GM21528 (cell line): ENCODE data around the gene ATP1B1.
A peak's percentile ranks its signal among the peaks of the same experiment; 100 is the strongest.

Experiments used
- ATAC-seq: cut with Tn5 transposase; IDR thresholded peaks from one replicate; pipeline ENCODE4 v1.9.1; 2021; ENCODE audit warnings: mild to moderate bottlenecking, moderate library complexity; ENCODE audit not compliant: unreplicated experiment, low FRiP score

ATP1B1 gene

DNA sequence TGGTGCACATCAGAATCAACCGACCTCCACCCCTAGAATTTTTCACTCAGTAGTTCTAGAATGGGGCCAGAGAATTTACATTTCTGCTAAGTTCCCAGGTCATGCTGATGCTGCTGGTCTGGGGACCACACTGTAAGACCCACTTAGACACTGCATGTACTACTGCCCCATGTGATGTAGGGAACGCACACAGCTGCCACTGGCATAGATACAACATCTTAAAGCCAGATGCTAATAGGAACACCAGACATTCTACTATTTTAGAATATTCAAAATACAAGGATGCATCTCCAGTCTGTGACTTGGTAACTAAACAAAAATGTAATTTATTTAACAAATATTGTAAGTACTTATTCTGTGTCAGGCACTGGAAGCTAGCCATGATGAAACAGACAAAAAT lies 14.1 kb upstream of the ATP1B1 start:
- ATAC-seq: no peak

DNA sequence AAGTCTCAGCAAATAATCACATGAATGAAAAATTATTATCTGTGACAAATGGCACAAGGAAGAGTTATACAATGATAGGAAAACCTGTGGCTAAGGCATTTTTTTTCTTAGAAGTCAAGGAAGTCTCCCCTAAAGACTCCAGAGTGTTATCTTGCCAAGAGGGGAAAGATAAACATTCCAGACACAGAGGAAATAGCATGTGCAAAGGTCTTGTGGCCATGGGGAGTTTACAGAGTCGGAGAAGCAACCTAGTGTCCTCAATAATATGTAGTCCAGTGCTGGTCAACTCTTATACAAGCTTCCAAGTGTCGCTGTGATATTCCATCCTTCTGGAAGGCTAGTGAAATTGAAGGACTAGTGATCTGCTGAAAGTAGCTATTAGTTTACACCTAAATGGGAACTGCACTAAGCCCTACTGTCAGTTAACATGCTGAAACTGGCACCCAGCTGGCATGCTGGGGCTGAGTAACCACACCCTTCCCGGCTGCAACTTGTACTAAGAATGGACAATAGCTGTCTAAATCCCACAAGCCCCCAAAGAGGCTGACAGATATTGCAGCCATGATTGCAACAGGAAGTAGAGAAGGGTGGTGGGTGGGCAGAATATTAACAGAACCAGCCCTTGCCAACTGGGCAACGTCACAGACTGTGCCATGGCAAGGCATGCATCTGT lies 11.5 kb upstream of the ATP1B1 start:
- ATAC-seq: no peak

GRCh38 chr1:169098380-169098779 lies 8.1 kb upstream of the ATP1B1 start:
- ATAC-seq: no peak

DNA sequence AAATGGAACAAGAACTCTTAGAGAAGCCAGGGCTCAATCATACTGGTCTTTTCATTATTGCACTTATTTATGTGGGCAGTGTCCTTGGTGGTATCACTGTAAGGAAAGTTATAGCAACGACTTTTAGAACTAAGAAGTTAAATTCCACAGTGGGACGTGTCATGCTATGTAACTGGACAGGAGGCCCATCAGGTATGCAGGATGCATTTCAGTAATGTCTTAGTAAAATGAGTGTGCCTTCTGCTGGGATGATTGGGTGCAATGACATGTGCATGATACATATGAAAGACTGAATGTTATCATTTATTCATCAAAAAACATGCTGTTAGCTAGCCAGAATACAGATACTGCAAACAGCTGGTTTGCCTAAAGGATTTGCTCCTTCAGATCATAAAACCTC lies 6.9 kb upstream of the ATP1B1 start:
- no peak for ATAC-seq

DNA sequence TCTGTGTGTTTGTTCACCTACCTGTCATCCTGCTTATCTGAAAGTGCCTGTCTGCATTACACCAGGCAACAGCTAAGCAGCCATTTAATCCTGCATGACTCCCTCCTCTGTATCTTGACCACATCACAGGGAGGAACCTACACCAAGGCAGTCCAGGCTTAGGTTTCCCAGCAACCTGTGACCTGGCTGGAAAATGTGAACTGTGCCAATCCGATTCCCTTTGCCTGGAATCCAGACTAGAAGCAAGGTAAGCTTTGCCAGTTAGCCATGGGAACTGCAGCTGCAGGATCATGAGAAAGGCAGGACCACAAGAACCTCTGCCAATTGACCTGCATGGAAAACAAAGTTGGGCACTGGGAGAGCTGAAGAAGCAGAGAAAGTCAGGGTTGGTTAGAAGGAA lies 6.3 kb upstream of the ATP1B1 start:
- ATAC-seq: no peak

GRCh38 chr1:169100651-169101088 lies 5.8 kb upstream of the ATP1B1 start:
- no peak for ATAC-seq

DNA sequence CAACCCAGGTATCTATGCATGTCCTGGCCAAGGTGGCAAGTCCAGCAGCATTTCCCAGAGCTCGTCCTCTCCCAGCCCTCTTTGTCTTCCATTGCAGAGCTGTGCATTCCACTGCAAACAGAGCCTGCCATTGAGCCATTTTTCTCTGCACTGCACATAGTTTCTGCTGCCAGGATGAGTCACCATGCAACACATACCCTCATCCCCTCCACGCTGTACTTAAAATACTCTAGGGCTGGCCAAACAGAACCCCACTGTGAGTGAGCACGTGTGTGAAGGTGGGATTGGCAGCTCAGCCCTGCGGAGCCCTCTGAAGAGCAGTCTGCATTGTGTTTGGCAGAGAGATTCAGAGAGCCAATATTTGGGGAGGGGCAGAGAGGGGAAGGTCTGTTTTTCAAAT lies 3.9 kb upstream of the ATP1B1 start:
- no peak for ATAC-seq

DNA sequence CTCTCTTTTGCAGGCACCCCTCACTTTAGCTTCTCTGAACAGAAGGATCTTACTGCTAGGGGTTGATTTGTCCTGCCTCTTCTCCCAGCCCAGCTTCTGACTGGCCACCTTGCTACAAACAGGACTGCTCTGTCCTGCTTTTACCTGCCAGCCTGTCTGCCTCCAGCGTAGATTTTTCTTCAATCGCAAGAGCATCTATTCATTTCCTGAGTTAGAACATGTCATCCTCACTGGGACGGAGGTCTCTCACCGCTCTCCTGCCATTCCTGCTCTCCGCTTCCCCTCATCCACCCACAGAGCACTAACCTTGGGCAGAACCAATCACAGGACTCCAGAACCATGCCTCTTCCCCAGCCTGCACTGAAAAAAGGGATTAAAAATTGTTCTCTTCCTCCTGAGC lies 3.5 kb upstream of the ATP1B1 start:
- no peak for ATAC-seq

- no peak for ATAC-seq
Observed at GRCh38 chr1:169103480-169103893, 3.0 kb upstream of the ATP1B1 start.

- ATAC-seq: no peak
Observed at GRCh38 chr1:169105087-169105433, 1.4 kb upstream of the ATP1B1 start.

- ATAC-seq: peak; percentile 29
Observed at GRCh38 chr1:169105434-169106094, 926 bp upstream of the ATP1B1 start.

- no peak for ATAC-seq
Observed at GRCh38 chr1:169106921-169107602, 572 bp downstream of the ATP1B1 start.

- no peak for ATAC-seq
Observed at GRCh38 chr1:169107603-169108208, 1.2 kb downstream of the ATP1B1 start.

- no peak for ATAC-seq
Observed at GRCh38 chr1:169108223-169108622, 1.7 kb downstream of the ATP1B1 start.

GRCh38 chr1:169108863-169109560 lies 2.5 kb downstream of the ATP1B1 start:
- no peak for ATAC-seq

DNA sequence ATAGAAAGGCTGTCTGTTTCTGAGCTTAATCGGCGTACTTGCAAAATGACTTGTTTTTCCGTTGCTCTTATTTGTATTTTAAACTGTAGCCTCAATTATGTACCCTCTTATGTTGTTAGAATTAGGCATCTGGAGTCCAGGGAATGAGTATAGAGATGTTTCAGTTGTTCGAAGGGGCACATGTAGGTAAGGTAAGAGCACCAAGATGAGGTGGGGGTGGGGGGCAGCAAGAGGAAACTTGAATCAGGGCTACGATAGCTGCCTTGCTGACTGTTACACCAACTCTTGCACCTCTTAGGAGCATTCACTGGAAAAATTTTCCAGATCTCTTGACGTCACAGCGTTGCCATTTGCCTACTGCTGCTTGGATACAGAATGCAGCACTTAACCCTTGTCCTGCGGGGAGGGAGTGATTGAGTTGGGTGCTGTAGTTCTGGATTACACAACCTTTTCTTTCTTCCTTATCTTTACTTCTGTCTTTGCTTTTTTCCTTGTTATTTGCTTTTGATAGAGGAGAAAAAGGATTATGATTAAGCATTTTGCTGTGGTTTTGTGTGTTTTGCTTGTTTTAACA lies 3.2 kb downstream of the ATP1B1 start:
- no peak for ATAC-seq

DNA sequence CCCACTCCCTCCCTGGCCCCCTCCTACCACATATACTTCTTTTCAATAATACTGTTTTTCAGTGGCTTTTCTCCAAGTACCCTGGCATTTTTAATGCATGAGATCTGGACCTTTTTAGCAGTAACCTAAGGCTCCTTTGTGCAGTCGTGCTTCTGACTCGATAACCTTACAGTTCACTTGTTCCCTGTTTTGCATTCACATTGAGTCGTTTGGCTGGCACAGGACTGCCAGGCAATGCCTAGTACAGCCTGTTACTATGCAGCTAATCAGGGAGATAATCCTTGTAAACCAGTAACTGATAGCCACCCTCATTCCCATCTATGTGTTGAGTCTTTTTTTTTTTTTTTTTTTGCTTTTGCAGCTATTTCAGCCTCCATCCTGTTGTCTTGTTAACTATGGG lies 3.7 kb downstream of the ATP1B1 start:
- ATAC-seq: no peak

DNA sequence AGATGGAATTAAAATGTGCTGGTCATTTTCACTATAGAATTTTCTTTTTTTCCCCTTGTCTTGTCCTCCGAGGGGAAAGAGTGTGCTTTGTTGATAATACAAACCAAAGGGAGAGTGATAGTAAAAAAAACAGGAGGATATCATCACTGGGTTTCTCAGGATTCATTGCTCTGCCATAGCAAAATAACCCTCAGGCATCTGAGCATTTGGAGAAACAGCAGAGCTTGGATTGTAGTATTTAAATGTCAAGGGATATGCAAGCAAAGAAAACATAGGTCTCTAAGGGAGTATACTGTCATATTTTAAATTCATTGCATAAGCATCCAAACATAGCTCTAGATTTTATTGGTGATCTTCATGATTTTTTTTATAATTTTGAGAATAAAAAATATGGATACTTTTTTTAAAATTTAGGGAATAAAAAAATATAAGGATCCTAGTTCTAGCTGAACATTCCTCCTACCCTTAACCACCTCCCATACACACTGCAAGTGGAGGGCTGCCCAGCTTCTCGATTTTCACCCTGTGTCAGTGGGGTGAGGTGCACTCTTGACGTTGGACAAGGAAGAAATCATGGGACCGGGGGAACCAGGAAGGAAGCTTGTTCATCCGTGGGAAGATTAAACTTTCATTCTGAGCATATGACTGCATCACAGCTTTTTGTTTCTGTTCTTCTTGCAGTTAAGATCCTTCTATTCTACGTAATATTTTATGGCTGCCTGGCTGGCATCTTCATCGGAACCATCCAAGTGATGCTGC lies 4.4 kb downstream of the ATP1B1 start:
- ATAC-seq: no peak

- no peak for ATAC-seq
Observed at GRCh38 chr1:169111472-169111871, 5.0 kb downstream of the ATP1B1 start.

DNA sequence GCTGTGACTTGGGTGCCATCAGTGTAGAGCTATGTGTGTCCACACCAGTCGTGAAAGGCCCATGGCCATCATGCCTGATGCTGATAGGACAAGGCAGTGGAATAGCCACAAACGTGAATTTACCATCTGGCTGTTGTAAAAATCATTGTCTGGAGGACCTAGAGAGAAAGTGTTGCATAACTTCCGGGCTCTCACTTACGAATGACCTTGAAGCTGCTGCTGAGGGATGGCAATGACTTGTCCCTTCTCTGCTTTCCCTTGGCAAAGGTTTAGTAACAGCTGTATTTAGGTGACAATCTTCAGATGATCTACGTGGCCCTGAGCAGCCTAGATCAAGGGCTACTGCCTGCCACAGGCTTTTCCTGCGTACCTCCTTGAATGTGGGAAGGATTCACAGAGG lies 5.8 kb downstream of the ATP1B1 start:
- no peak for ATAC-seq
